GM12878 (cell line): ENCODE measurements around the gene SLCO2A1. TPM values are rescaled to one million over a fixed set of nuclear protein-coding genes. Genes with fewer than 3 reads are reported as not detected.

ENCODE experiments used
- ATAC-seq: fragments of 200-7000 bp; cut with Tn5 transposase; 3 replicates; pipeline ENCODE4 v1.9.1; 2020; ENCODE audit warnings: mild to moderate bottlenecking, moderate library complexity
- BruUV-seq: library from RNA; stranded (reverse); fragments of 400-500 nt; replicated peaks from 2 replicates; lab custom pipeline; 2021; lab: Mats Ljungman, UMichigan
- CTCF ChIA-PET: fragments of 300-600 bp; sonication (Branson Sonifier 250); formaldehyde crosslinking; extraction: SDS; loops from one replicate; lab custom pipeline; 2021; ENCODE audit warnings: inconsistent platforms; lab: Yijun Ruan, JAX
- POLR2A ChIA-PET: fragments of 350-600 bp; formaldehyde crosslinking; extraction: SDS; loops from one replicate; lab custom pipeline; 2021; ENCODE audit warnings: inconsistent platforms; lab: Charles Lee
- RAD21 ChIA-PET: fragments of 300-600 bp; sonication (Branson Sonifier 250); formaldehyde crosslinking; loops from one replicate; lab custom pipeline; 2023; ENCODE audit warnings: antibody characterized with exemption; ENCODE audit not compliant: unreplicated experiment; lab: Charles Lee
- SMC1A ChIA-PET: fragments of 300-600 bp; sonication (Branson Sonifier 250); formaldehyde crosslinking; loops from one replicate; lab custom pipeline; 2023; ENCODE audit not compliant: unreplicated experiment, uncharacterized antibody; lab: Charles Lee
- DNase-seq: peaks from one replicate; pipeline ENCODE4 v3.0.0-alpha.2; 2011; ENCODE audit warnings: low read depth, low spot score
- FAIRE-seq: peaks from 3 replicates; lab custom pipeline; 2011; peaks lifted over from hg19 to GRCh38; lab: Jason Lieb, UNC
- H2AFZ ChIP-seq: 2 replicates; pipeline ENCODE4 v1.6.0; 2011; ENCODE audit warnings: low read depth, low read length, control low read depth; ENCODE audit not compliant: control insufficient read depth
- H3K27ac ChIP-seq: 2 replicates; pipeline ENCODE4 v1.5.1; 2011; ENCODE audit warnings: control low read depth; ENCODE audit not compliant: control insufficient read depth, insufficient read depth
- H3K27me3 ChIP-seq, 2 experiments: replicated peaks in 1 of 2; 2 replicates each; pipeline versions ENCODE4 v1.6.0 to v1.6.1; 2011; ENCODE audit warnings: low read length in 1 of 2; ENCODE audit not compliant: control insufficient read depth in 2 of 2, insufficient read depth in 2 of 2
- H3K36me3 ChIP-seq, 2 experiments: 2 replicates each; pipeline ENCODE4 v1.5.1; 2011; ENCODE audit warnings: low read length in 1 of 2; ENCODE audit not compliant: control insufficient read depth in 2 of 2, insufficient read depth in 2 of 2
- H3K4me1 ChIP-seq: 2 replicates; pipeline ENCODE4 v1.6.1; 2011; ENCODE audit warnings: mild to moderate bottlenecking, low read length, moderate library complexity, mixed read lengths; ENCODE audit not compliant: control insufficient read depth, insufficient read depth
- H3K4me2 ChIP-seq: 2 replicates; pipeline ENCODE4 v1.6.0; 2011; ENCODE audit warnings: control low read depth; ENCODE audit not compliant: control insufficient read depth, insufficient read depth
- H3K4me3 ChIP-seq: fragments of 200-600 bp; sonication (generic); 2 replicates; pipeline ENCODE4 v1.5.1; 2016
- H3K79me2 ChIP-seq: 2 replicates; pipeline ENCODE4 v1.6.0; 2011; ENCODE audit warnings: low read length; ENCODE audit not compliant: control insufficient read depth, insufficient read depth
- H3K9ac ChIP-seq: 2 replicates; pipeline ENCODE4 v1.8.0; 2011; ENCODE audit warnings: low read length, control low read depth, mixed read lengths; ENCODE audit not compliant: control insufficient read depth, insufficient read depth
- H3K9me3 ChIP-seq: replicated peaks from 3 replicates; pipeline ENCODE4 v1.5.1; 2011; ENCODE audit warnings: mild to moderate bottlenecking, low read length; ENCODE audit not compliant: control insufficient read depth, insufficient read depth
- H4K20me1 ChIP-seq: 2 replicates; pipeline ENCODE4 v1.6.0; 2011; ENCODE audit not compliant: control insufficient read depth, insufficient read depth
- ASH2L ChIP-seq: fragments of 300-600, 200-600 bp; sonication (generic); IDR thresholded peaks from 2 replicates; pipeline ENCODE4 v1.6.1; 2017; ENCODE audit warnings: low read depth, mild to moderate bottlenecking, borderline replicate concordance
- ETV6 ChIP-seq, 2 experiments: fragments of 450-650 bp in 1 of 2; IDR thresholded peaks in 1 of 2; conservative IDR thresholded peaks in 1 of 2; 2 replicates each; pipeline ENCODE4 v1.6.1; 2014; ENCODE audit warnings: antibody characterized with exemption in 1 of 2, borderline replicate concordance in 1 of 2, low read depth in 1 of 2, mild to moderate bottlenecking in 1 of 2, moderate library complexity in 1 of 2
- HDAC2 ChIP-seq: fragments of 200-600 bp; sonication (generic); IDR thresholded peaks from 2 replicates; pipeline ENCODE4 v1.6.1; 2017
- MEF2A ChIP-seq: IDR thresholded peaks from 2 replicates; pipeline ENCODE4 v1.6.1; 2011; ENCODE audit warnings: low read depth, mild to moderate bottlenecking, low read length, moderate library complexity; ENCODE audit not compliant: insufficient read depth
- MXI1 ChIP-seq: fragments of 150-350 bp; IDR thresholded peaks from 2 replicates; pipeline ENCODE4 v1.6.1; 2011; ENCODE audit warnings: low read depth, mild to moderate bottlenecking, inconsistent platforms, low read length, improper control_type of control experiment
- NFYA ChIP-seq: IDR thresholded peaks from 2 replicates; pipeline ENCODE4 v1.6.1; 2011; ENCODE audit warnings: low read depth, mild to moderate bottlenecking, low read length, improper control_type of control experiment, borderline replicate concordance
- POLR2AphosphoS2 ChIP-seq: IDR thresholded peaks from 2 replicates; pipeline ENCODE4 v1.6.1; 2011; ENCODE audit warnings: low read depth, mild to moderate bottlenecking, low read length, improper control_type of control experiment, moderate library complexity
- SPI1 ChIP-seq: IDR thresholded peaks from 2 replicates; pipeline ENCODE4 v1.6.1; 2011; ENCODE audit warnings: low read depth, mild to moderate bottlenecking, low read length, moderate library complexity, borderline replicate concordance; ENCODE audit not compliant: insufficient read depth
- YBX1 ChIP-seq: fragments of 450-650 bp; IDR thresholded peaks from 2 replicates; pipeline ENCODE4 v1.6.1; 2016; ENCODE audit warnings: antibody characterized with exemption
- ZBTB11 ChIP-seq: fragments of 450-650 bp; formaldehyde crosslinking; IDR thresholded peaks from 2 replicates; pipeline ENCODE4 v1.5.0; 2022; ENCODE audit warnings: mild to moderate bottlenecking, missing genetic modification characterization
- WGBS: methylation state at CpG from one replicate; pipeline ENCODE4 v1.1.6; 2016; ENCODE audit warnings: low lambda C conversion rate; ENCODE audit not compliant: insufficient replicate concordance, insufficient coverage; ENCODE audit errors: missing lambda C conversion rate; 5-methylcytosine and 5-hydroxymethylcytosine counted together
- in situ Hi-C: fragments of 300-500 bp; cut with MboI; formaldehyde crosslinking; loops from 9 replicates; pipeline ENCODE4 v1.14.3; 2018; ENCODE audit warnings: mixed read lengths
- intact Hi-C: fragments of 100-400 bp; cut with micrococcal nuclease; formaldehyde crosslinking; loops from one replicate; pipeline ENCODE4 v1.14.2; 2022; ENCODE audit not compliant: unreplicated experiment
- polyA plus RNA-seq, 11 experiments: library from polyadenylated mRNA; depleted of rRNA in 4 of 11; unstranded in 6 of 11; stranded (reverse) in 5 of 11; fragments of >200 nt; fragmentation: Nextera tagmentation in 4 of 11; fragmentation: Illumina TruSeq in 1 of 11; extraction: Ambion mirVana in 4 of 11; extraction: Trizol in 1 of 11; gene quantifications; 1 replicate in 1 of 11; 2 replicates in 10 of 11; pipeline versions ENCODE4 v1.2.1 to v1.2.3, GENCODE V29; 2011 to 2016; ENCODE audit warnings: inconsistent platforms in 2 of 11, missing spikeins in 2 of 11, low read depth in 1 of 11
- total RNA-seq, 4 experiments: library from RNA; depleted of rRNA in 3 of 4; stranded (reverse); fragments of >200 nt in 3 of 4; fragmentation: Illumina TruSeq in 1 of 4; extraction: Trizol in 1 of 4; gene quantifications; 2 replicates each; pipeline versions ENCODE4 v1.2.1 to v1.2.3, GENCODE V29; 2013 to 2021

Gene SLCO2A1
- total and polyA plus RNA-seq, 10 of the 15 experiments (the other 5 are each of a cell fraction or from before 2014, with no cell fraction given): 0.05 TPM; not detected in 9

- SMC1A ChIA-PET: no interaction called here
- Histone ChIP-seq H3K79me2 (no peaks in the 10 kb centered on the region), H3K36me3 (no peaks in the 10 kb centered on the region), H3K27ac (no peak overlapping the region), H3K4me3 (no peak overlapping the region), H4K20me1 (no peaks in the 10 kb centered on the region), H3K9me3 (no peaks in the 10 kb centered on the region), H3K27me3 (no peaks in the 10 kb centered on the region; a peak in 1 of 4 replicates), H3K4me2 (no peak overlapping the region), H2AFZ (no peak overlapping the region), H3K4me1 (no peaks in the 10 kb centered on the region), H3K9ac (no peak overlapping the region)
- POLR2A ChIA-PET: no interaction called here
- FAIRE-seq (no peak), ATAC-seq (no peak), DNase-seq (no peak)
- TF ChIP-seq ZBTB11 (CRISPR knock-in tag) (no peak), MXI1 (no peak), ETV6 (conservative IDR thresholded peaks at IDR 0.05 in 1 of 2, IDR thresholded peaks at IDR 0.05 in 1 of 2; ENCODE audit: borderline replicate concordance in 1 of 2, low read depth in 1 of 2) (no peak), YBX1 (no peak), MEF2A (no peak), NFYA (no peak), HDAC2 (no peak), ASH2L (no peak), SPI1 (no peak), POLR2AphosphoS2 (no peak)
- in situ Hi-C loops (loop anchor here (10.0 kb wide), 2 partner anchors 278 to 1202 kb away; no protein-coding TSS in a partner anchor), intact Hi-C loops (no loop called here)
- 67% methylated on average over 8 of the region's 8 CpGs for WGBS
- BruUV-seq: no TSS peak
- RAD21 ChIA-PET: interaction anchor here (1.0 kb wide), 1 partner anchor 275 kb away, joined by 3 read pairs; no protein-coding TSS in a partner anchor
- CTCF ChIA-PET: no interaction called here
Observed at GRCh38 chr3:133937061-133937686, 92.6 kb downstream of the SLCO2A1 start.
